Measurements from ENCODE around the gene SRP72.

Gene SRP72, protein sequence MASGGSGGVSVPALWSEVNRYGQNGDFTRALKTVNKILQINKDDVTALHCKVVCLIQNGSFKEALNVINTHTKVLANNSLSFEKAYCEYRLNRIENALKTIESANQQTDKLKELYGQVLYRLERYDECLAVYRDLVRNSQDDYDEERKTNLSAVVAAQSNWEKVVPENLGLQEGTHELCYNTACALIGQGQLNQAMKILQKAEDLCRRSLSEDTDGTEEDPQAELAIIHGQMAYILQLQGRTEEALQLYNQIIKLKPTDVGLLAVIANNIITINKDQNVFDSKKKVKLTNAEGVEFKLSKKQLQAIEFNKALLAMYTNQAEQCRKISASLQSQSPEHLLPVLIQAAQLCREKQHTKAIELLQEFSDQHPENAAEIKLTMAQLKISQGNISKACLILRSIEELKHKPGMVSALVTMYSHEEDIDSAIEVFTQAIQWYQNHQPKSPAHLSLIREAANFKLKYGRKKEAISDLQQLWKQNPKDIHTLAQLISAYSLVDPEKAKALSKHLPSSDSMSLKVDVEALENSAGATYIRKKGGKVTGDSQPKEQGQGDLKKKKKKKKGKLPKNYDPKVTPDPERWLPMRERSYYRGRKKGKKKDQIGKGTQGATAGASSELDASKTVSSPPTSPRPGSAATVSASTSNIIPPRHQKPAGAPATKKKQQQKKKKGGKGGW

DNA sequence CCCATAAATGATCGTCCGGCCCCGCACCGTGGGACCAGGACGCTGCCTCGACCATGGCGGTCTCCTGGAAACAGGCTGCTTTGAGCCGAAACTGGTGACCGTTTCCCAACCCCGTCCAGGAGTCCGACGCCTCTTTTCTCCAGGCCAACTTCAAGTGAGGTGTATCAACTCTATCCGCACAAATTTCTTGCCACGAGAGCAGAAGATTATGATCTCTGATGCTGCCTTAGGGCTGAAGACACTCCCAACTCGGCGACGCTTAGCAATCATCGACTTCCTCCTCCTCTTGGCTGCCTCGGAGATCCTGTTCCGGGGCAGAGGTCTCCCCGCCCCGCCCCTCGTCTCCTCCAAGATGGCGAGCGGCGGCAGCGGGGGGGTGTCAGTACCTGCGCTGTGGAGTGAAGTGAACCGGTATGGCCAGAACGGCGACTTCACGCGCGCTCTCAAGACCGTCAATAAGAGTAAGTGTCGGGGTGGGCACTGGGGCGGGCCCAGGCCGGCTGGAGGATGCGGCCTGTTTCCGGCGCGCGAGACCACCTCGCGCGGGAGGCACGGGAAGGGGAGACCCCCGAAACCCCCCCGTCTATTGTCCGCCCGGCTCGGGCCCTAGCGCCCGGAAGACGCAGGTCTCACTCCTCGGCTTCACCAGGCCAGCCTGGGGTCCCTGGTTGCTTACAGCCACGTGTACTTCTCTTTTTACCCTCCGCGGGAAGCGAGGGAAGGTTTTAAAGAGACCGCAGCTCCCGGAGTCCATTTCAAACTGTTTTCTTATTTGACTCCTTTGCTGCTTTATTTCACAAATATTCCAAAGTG lies at the start of gene SRP72:
Gene SRP72, plus strand, starts transcription at position 334 of the 813 bp plus-strand sequence. Its CDS starts 19 bp downstream, at position 353.
- TF ChIP-seq, protein P1, sequence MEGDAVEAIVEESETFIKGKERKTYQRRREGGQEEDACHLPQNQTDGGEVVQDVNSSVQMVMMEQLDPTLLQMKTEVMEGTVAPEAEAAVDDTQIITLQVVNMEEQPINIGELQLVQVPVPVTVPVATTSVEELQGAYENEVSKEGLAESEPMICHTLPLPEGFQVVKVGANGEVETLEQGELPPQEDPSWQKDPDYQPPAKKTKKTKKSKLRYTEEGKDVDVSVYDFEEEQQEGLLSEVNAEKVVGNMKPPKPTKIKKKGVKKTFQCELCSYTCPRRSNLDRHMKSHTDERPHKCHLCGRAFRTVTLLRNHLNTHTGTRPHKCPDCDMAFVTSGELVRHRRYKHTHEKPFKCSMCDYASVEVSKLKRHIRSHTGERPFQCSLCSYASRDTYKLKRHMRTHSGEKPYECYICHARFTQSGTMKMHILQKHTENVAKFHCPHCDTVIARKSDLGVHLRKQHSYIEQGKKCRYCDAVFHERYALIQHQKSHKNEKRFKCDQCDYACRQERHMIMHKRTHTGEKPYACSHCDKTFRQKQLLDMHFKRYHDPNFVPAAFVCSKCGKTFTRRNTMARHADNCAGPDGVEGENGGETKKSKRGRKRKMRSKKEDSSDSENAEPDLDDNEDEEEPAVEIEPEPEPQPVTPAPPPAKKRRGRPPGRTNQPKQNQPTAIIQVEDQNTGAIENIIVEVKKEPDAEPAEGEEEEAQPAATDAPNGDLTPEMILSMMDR (IDR thresholded peaks at IDR 0.05): no peak

DNA sequence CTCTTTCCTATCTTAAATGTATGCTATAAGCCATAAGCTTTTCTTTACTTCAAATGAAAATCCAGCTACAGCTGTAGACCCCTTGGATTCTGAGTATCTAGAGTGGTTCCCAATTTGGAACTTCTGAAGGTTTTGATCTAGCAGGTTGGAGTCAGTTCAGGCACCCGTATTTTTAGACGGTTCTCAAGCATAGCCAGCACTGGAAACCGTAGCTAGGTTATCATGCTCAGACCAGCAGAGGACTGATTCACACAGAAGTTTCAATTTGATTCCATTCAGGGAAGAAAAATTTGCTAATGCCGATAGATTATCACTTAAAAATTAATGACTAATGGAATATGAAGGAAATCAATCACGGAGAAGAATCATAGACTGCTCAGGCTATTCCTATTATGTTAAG lies 43.2 kb upstream of the SRP72 start:
- TF ChIP-seq, protein P1 (IDR thresholded peaks at IDR 0.05): no peak

DNA sequence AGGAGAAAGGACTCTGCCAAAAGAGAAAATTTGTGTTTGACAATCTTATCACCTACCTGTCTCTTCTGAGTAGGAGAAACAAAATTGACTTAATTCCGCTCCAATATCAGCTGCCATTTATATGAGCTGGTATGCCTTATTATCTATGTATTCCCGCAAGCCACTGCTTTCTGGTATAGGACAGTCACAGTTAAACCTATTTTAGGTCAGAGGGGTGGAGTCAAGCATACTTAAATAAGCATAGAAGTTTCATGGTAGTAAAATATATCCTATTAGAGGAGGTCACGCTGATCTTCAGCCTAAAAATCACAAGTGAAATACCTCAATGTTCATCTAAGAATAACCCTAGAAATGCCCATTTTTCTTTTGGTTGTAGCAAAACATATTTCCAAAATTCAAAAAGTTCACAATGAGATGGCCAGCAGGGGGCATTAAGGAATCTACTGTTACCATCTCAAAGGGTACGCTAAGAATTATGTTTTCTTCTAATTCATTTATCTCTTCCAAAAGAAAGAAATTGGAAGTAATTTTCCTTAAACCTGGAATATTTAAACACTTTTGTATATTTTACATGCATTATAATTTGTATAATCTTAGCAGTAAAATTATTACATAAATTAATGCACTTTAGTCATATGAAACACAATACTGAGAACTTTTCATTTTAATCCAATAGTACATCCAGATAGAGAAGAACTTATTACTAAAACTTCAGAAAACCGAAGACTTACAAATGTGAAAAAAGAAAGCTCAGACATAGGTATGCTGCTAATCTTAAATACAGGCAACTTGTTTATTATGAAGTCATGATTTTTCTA lies 42.5 kb upstream of the SRP72 start:
- TF ChIP-seq, protein P1 (IDR thresholded peaks at IDR 0.05): peak; percentile 67

DNA sequence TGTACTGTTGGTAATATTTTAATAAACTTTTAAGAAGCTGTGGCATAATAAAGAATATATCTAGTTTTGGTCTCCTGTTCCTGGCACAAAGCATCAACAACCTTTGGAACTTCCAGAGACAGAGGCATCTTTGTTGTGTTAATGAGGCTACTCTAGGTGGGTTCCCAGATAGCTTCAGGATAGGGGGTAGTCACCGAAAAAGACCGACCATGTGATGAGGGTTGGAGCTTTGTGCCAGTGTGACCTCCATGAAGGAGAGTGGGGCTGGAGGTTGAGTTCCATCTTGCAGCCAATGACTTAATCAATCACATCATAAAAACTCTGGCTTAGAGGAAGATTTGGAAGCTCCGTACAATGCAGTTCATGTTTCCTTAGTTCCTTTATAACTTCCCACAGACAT lies 41.9 kb upstream of the SRP72 start:
- TF ChIP-seq, protein P1 (IDR thresholded peaks at IDR 0.05): no peak

DNA sequence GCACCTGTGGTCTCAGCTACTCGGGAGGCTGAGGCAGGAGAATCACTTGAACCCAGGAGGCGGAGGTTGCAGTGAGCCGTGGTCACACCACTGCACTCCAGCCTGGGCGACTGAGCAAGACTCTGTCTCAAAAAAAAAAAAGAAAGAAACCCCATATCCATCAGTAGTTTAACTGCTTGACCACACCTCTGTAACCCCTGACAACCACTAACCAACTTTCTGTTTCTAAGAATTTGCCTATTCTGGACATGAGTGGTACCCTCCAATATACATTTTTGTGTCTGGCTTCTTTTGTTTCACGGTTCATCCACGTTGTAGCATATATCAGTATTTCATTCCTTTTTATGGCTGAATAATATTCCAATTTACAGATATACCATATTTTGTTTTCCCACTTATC lies 41.1 kb upstream of the SRP72 start:
- TF ChIP-seq, protein P1 (IDR thresholded peaks at IDR 0.05): no peak

DNA sequence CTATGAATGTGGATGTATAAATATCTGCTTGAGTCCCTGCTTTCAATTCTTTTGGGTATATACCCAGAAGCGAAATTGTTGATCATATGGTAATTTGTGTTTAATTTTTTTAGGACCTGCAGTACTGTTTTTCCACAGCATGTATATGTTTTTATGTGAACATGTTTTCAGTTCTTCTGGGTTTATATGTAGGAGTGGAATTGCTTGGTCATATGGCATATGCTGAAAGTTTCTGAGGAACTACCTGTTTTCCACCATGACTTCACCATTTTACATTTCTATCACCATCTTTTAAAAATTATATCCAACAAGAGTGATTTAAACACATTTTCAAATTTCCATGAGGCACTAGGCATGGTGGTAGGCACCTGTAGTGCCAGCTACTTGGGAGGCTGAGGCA lies 40.2 kb upstream of the SRP72 start:
- TF ChIP-seq, protein P1 (IDR thresholded peaks at IDR 0.05): no peak

DNA sequence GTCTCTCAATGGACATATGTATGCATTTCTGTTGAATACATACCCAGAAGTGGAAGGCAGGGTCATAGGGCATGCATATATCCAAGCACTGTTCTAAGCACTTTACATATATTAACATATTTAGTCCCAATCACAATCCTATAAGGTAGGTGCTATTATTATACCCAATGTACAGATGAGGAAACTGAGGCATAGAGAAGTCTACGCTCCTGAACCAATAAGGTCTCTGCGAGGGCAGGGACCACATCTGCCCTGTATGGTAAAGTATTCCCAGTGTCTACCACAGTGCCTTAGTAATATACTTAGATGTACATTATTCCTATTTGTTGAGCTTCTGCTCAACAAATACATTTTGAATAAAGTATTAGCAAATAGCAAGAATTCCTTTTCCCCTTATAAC lies 37.2 kb upstream of the SRP72 start:
- TF ChIP-seq, protein P1 (IDR thresholded peaks at IDR 0.05): no peak
